Measurements from ENCODE around the gene NOS3.

GRCh38 chr7:150942591-150943452, 48.0 kb upstream of the NOS3 start:
- TF ChIP-seq POLR2A (IDR thresholded peaks at IDR 0.05): no peak
- TF ChIP-seq, protein P1, sequence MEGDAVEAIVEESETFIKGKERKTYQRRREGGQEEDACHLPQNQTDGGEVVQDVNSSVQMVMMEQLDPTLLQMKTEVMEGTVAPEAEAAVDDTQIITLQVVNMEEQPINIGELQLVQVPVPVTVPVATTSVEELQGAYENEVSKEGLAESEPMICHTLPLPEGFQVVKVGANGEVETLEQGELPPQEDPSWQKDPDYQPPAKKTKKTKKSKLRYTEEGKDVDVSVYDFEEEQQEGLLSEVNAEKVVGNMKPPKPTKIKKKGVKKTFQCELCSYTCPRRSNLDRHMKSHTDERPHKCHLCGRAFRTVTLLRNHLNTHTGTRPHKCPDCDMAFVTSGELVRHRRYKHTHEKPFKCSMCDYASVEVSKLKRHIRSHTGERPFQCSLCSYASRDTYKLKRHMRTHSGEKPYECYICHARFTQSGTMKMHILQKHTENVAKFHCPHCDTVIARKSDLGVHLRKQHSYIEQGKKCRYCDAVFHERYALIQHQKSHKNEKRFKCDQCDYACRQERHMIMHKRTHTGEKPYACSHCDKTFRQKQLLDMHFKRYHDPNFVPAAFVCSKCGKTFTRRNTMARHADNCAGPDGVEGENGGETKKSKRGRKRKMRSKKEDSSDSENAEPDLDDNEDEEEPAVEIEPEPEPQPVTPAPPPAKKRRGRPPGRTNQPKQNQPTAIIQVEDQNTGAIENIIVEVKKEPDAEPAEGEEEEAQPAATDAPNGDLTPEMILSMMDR (IDR thresholded peaks at IDR 0.05): no peak
